GM20000 (cell line): Measurements from ENCODE around the gene ADGRV1.

Source experiments
- DNase-seq: peaks from one replicate; pipeline ENCODE4 v3.0.0; 2012; ENCODE audit warnings: low spot score
- CTCF ChIP-seq: IDR thresholded peaks from 2 replicates; pipeline ENCODE4 v1.5.1; 2012; ENCODE audit warnings: mild to moderate bottlenecking, control low read depth; ENCODE audit errors: extremely low read depth, missing control alignments

The ADGRV1 gene

GRCh38 chr5:91158011-91158410, 599.4 kb downstream of the ADGRV1 start:
- no peak for TF ChIP-seq CTCF
- no peak for DNase-seq

GRCh38 chr5:91159647-91160046, 601.0 kb downstream of the ADGRV1 start:
- TF ChIP-seq CTCF = no peak
- no peak for DNase-seq

GRCh38 chr5:91160714-91161285, 602.2 kb downstream of the ADGRV1 start:
- DNase-seq = no peak
- TF ChIP-seq CTCF = no peak

GRCh38 chr5:91162534-91163381, 604.2 kb downstream of the ADGRV1 start:
- peak; percentile 66 for DNase-seq
- TF ChIP-seq CTCF = no peak

- TF ChIP-seq CTCF = no peak
- no peak for DNase-seq
These were observed 605.8 kb downstream of the ADGRV1 start for GRCh38 chr5:91164424-91164823.

GRCh38 chr5:91166059-91166807, 607.6 kb downstream of the ADGRV1 start:
- TF ChIP-seq CTCF = no peak
- no peak for DNase-seq

- DNase-seq = no peak
- no peak for TF ChIP-seq CTCF
These were observed 610.3 kb downstream of the ADGRV1 start for GRCh38 chr5:91168859-91169258.
